ENCODE measurements around the gene PPP6R3. TPM values are rescaled to one million over a fixed set of nuclear protein-coding genes. Genes with fewer than 3 reads are reported as not detected.

Gene PPP6R3
- total RNA-seq, 4 donors from 2014 or later, result 76.6 to 130 (median 94.0) TPM

- Histone ChIP-seq H3K4me1 (no peaks in the 10 kb centered on the region), H3K27me3 (no peaks in the 10 kb centered on the region), H3K36me3 (peaks cover 22 to 100% (median 50%) of the 10 kb centered on the region in 3 donors), H3K27ac (no peak overlapping the region), H3K4me3 (no peak overlapping the region), H3K9me3 (no peaks in the 10 kb centered on the region)
- WGBS, 2 donors, result 92 to 94% methylated on average over 4 of the region's 4 CpGs
- intact Hi-C loops (cut with DNase I), result no loop called here
- DNase-seq, result no peak
- TF ChIP-seq POLR2A (IDR thresholded peaks at IDR 0.05), result no peak
- TF ChIP-seq CTCF (IDR thresholded peaks at IDR 0.05), result no peak
These were observed 133.6 kb downstream of the PPP6R3 start for GRCh38 chr11:68594123-68594522.

GRCh38 chr11:68596231-68596630 lies 135.7 kb downstream of the PPP6R3 start:
- 93 to 100% methylated on average over 3 to 4 of the region's 4 CpGs for WGBS, 2 donors
- no peak overlapping the region for H3K27ac ChIP-seq
- intact Hi-C loops (cut with DNase I), result no loop called here
- H3K4me1 ChIP-seq, result no peaks in the 10 kb centered on the region
- H3K27me3 ChIP-seq, result no peaks in the 10 kb centered on the region
- TF ChIP-seq POLR2A (IDR thresholded peaks at IDR 0.05) (no peak), CTCF (IDR thresholded peaks at IDR 0.05) (no peak)
- no peaks in the 10 kb centered on the region for H3K9me3 ChIP-seq
- H3K4me3 ChIP-seq, result no peak overlapping the region
- H3K36me3 ChIP-seq, result peaks cover 36 to 100% (median 47%) of the 10 kb centered on the region in 3 donors
- DNase-seq, result no peak

- H3K36me3 ChIP-seq, result peaks cover 54 to 100% (median 55%) of the 10 kb centered on the region in 3 donors
- no peaks in the 10 kb centered on the region for H3K4me1 ChIP-seq
- no peak overlapping the region for H3K27ac ChIP-seq
- no peak for TF ChIP-seq POLR2A (IDR thresholded peaks at IDR 0.05)
- no peak for TF ChIP-seq CTCF (IDR thresholded peaks at IDR 0.05)
- no peak for DNase-seq
- intact Hi-C loops (cut with DNase I), result no loop called here
- H3K4me3 ChIP-seq, result no peak overlapping the region
- no peaks in the 10 kb centered on the region for H3K9me3 ChIP-seq
- WGBS, 2 donors, result 91 to 92% methylated on average over 7 of the region's 7 CpGs
- no peaks in the 10 kb centered on the region for H3K27me3 ChIP-seq
These were observed 138.5 kb downstream of the PPP6R3 start for GRCh38 chr11:68598816-68599653.

GRCh38 chr11:68601147-68601546 lies 140.6 kb downstream of the PPP6R3 start:
- TF ChIP-seq CTCF (IDR thresholded peaks at IDR 0.05) (no peak), POLR2A (IDR thresholded peaks at IDR 0.05) (no peak)
- H3K9me3 ChIP-seq, result no peaks in the 10 kb centered on the region
- peaks cover 57 to 100% (median 58%) of the 10 kb centered on the region in 3 donors for H3K36me3 ChIP-seq
- no peaks in the 10 kb centered on the region for H3K4me1 ChIP-seq
- intact Hi-C loops (cut with DNase I), result no loop called here
- H3K4me3 ChIP-seq, result no peak overlapping the region
- WGBS, 2 donors, result 87 to 94% methylated on average over 6 to 7 of the region's 7 CpGs
- H3K27me3 ChIP-seq, result no peaks in the 10 kb centered on the region
- no peak overlapping the region for H3K27ac ChIP-seq
- no peak for DNase-seq

- intact Hi-C loops (cut with DNase I), result no loop called here
- Histone ChIP-seq H3K4me3 (no peak overlapping the region), H3K36me3 (peaks cover 10 to 100% (median 51%) of the 10 kb centered on the region in 3 donors), H3K27me3 (no peaks in the 10 kb centered on the region), H3K27ac (no peak overlapping the region), H3K9me3 (no peaks in the 10 kb centered on the region), H3K4me1 (no peaks in the 10 kb centered on the region)
- TF ChIP-seq POLR2A (IDR thresholded peaks at IDR 0.05), result no peak
- TF ChIP-seq CTCF (IDR thresholded peaks at IDR 0.05), result no peak
- no peak for DNase-seq
- WGBS, 2 donors, result 84 to 86% methylated on average over 3 to 7 of the region's 13 CpGs
These were observed 149.2 kb downstream of the PPP6R3 start for GRCh38 chr11:68609761-68610160.

All from esophagus squamous epithelium (tissue), 5 donors.